Colonic mucosa (tissue), 4 donors: ENCODE data around the gene KDM7A. TPM values are rescaled to one million over a fixed set of nuclear protein-coding genes. Genes with fewer than 3 reads are reported as not detected.

Experiments used
- DNase-seq: peaks from one replicate; pipeline ENCODE4 v3.0.0-alpha.2; 2020
- H3K27ac ChIP-seq: fragments of 200-600 bp; one replicate; pipeline ENCODE4 v1.8.0; 2021
- H3K27me3 ChIP-seq: fragments of 200-600 bp; one replicate; pipeline ENCODE4 v1.8.0; 2021
- H3K36me3 ChIP-seq: fragments of 200-600 bp; one replicate; pipeline ENCODE4 v1.8.0; 2021
- H3K4me1 ChIP-seq: fragments of 200-600 bp; one replicate; pipeline ENCODE4 v1.8.0; 2021; ENCODE audit warnings: mild to moderate bottlenecking
- H3K4me3 ChIP-seq: fragments of 200-600 bp; one replicate; pipeline ENCODE4 v1.8.0; 2021
- H3K9ac ChIP-seq, 2 donors: one replicate each; pipeline ENCODE4 v1.7.0; 2013; ENCODE audit warnings: control low read depth in 2 of 2, low read depth in 2 of 2, low read length in 2 of 2
- H3K9me3 ChIP-seq: fragments of 200-600 bp; one replicate; pipeline ENCODE4 v1.8.0; 2021
- intact Hi-C: fragments of 100-400 bp; cut with DNase I; formaldehyde crosslinking; loops from one replicate; pipeline ENCODE4 v1.14.1; 2022
- total RNA-seq, 2 donors: library from RNA; stranded (reverse); fragmentation: NEBNext Ultra II Directional in 1 of 2; extraction: Animal tissue kit (Norgen Biotek cat#: 25700) in 1 of 2; gene quantifications; one replicate each; pipeline ENCODE4 v1.2.1, GENCODE V29; 2021
- TF ChIP-seq, protein P1 (sequence below): fragments of 200-600 bp; IDR thresholded peaks from one replicate; pipeline ENCODE4 v1.8.0; 2022; ENCODE audit warnings: antibody characterized with exemption, mild to moderate bottlenecking
- donor health status: healthy.
- donor health status: DM: no; HTN: no; CAD: no.
- donor health status: DM: no; HTN: no; CAD: no.

The KDM7A gene
- total RNA-seq, 2 donors from 2014 or later = 14.7 to 37.5 TPM

GRCh38 chr7:140190588-140190987 lies 13.8 kb upstream of the KDM7A start:
- no peak overlapping the region for H3K9ac ChIP-seq
- no peaks in the 10 kb centered on the region for H3K9me3 ChIP-seq
- no peaks in the 10 kb centered on the region for H3K4me1 ChIP-seq
- no peak overlapping the region for H3K27ac ChIP-seq
- no peaks in the 10 kb centered on the region for H3K36me3 ChIP-seq
- no peak overlapping the region for H3K4me3 ChIP-seq
- H3K27me3 ChIP-seq = no peaks in the 10 kb centered on the region
- intact Hi-C loops = no loop called here
- TF ChIP-seq, protein P1, sequence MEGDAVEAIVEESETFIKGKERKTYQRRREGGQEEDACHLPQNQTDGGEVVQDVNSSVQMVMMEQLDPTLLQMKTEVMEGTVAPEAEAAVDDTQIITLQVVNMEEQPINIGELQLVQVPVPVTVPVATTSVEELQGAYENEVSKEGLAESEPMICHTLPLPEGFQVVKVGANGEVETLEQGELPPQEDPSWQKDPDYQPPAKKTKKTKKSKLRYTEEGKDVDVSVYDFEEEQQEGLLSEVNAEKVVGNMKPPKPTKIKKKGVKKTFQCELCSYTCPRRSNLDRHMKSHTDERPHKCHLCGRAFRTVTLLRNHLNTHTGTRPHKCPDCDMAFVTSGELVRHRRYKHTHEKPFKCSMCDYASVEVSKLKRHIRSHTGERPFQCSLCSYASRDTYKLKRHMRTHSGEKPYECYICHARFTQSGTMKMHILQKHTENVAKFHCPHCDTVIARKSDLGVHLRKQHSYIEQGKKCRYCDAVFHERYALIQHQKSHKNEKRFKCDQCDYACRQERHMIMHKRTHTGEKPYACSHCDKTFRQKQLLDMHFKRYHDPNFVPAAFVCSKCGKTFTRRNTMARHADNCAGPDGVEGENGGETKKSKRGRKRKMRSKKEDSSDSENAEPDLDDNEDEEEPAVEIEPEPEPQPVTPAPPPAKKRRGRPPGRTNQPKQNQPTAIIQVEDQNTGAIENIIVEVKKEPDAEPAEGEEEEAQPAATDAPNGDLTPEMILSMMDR = no peak
- DNase-seq = no peak

GRCh38 chr7:140189917-140190316 lies 13.1 kb upstream of the KDM7A start:
- no peak overlapping the region for H3K4me3 ChIP-seq
- intact Hi-C loops = no loop called here

GRCh38 chr7:140182917-140183316 lies 6.1 kb upstream of the KDM7A start:
- DNase-seq = no peak
- no peaks in the 10 kb centered on the region for H3K4me1 ChIP-seq
- no peaks in the 10 kb centered on the region for H3K36me3 ChIP-seq
- no peaks in the 10 kb centered on the region for H3K27me3 ChIP-seq
- H3K9me3 ChIP-seq = no peaks in the 10 kb centered on the region
- no peak overlapping the region for H3K4me3 ChIP-seq
- no peak overlapping the region for H3K9ac ChIP-seq
- intact Hi-C loops = no loop called here
- no peak overlapping the region for H3K27ac ChIP-seq
- TF ChIP-seq, protein P1 = no peak

More at GRCh38 chr7:140189917-140190316, 13.1 kb upstream of the KDM7A start:
- Histone ChIP-seq H3K9me3 (no peaks in the 10 kb centered on the region), H3K36me3 (no peaks in the 10 kb centered on the region), H3K9ac (no peak overlapping the region), H3K4me1 (no peaks in the 10 kb centered on the region), H3K27ac (no peak overlapping the region), H3K27me3 (no peaks in the 10 kb centered on the region)
- TF ChIP-seq, protein P1 = no peak
- DNase-seq = no peak

- Histone ChIP-seq H3K4me3 (no peak overlapping the region), H3K9me3 (no peaks in the 10 kb centered on the region), H3K4me1 (no peaks in the 10 kb centered on the region), H3K27me3 (no peaks in the 10 kb centered on the region), H3K27ac (no peak overlapping the region), H3K9ac (no peak overlapping the region), H3K36me3 (no peaks in the 10 kb centered on the region)
- TF ChIP-seq, protein P1 = no peak
- no peak for DNase-seq
- intact Hi-C loops = loop anchor here (5.0 kb wide), 1 partner anchor 148 kb away; no protein-coding TSS in a partner anchor
Measured at GRCh38 chr7:140179339-140179738, 2.6 kb upstream of the KDM7A start.

DNA sequence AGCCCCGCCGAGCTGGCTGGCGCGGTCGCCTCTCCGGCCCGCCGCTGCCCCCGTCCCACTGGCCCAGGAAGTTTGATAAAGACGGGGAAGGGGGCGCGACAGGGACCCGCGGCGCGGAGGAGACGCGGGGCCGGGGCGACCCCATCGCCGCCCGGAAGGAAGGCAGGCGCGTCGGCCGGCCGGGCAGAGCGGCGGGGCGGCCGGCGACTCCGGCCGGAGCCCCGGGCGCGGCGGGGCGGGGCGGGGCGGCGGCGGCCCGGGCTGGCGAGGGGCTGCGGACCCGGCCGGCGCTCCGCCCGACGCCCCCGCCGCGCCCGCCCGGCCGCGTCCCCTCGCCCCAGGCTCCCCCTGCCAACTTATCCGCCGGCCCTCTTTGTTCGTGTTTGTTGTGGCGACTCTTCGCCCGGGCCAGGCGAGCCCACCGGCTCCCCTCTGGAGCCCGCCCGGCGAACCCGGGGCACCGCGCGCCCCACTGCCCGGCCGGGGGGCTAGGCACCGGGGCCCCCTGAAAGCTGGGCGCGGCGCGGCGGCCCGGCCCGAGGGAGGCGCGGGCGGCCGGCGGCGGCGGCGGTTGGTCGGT lies 571 bp downstream of the KDM7A start:
- H3K4me1 ChIP-seq = peaks cover 8% of the 10 kb centered on the region
- no peak for DNase-seq
- peak overlapping the region; percentile 100 for H3K27ac ChIP-seq
- no peaks in the 10 kb centered on the region for H3K36me3 ChIP-seq
- TF ChIP-seq, protein P1 = no peak
- intact Hi-C loops = loop anchor here (5.0 kb wide), 1 partner anchor 151 kb away; no protein-coding TSS in a partner anchor
- peak overlapping the region; percentile 74 to 96 for H3K9ac ChIP-seq
- no peaks in the 10 kb centered on the region for H3K27me3 ChIP-seq
- H3K4me3 ChIP-seq = peak overlapping the region; percentile 92
- no peaks in the 10 kb centered on the region for H3K9me3 ChIP-seq
